Endothelial cell of umbilical vein (primary cell): ENCODE results near the gene SUGCT.

Experiments
- CTCF ChIP-seq, 2 donors: IDR thresholded peaks; 1 replicate in 1 of 2; 2 replicates in 1 of 2; pipeline ENCODE4 v1.5.1; 2011; ENCODE audit warnings: low read length in 2 of 2, mild to moderate bottlenecking in 2 of 2, moderate library complexity in 2 of 2, control low read depth in 1 of 2, inconsistent platforms in 1 of 2, low read depth in 1 of 2; ENCODE audit not compliant: insufficient read depth in 1 of 2; ENCODE audit errors: extremely low read depth in 1 of 2
- EZH2 ChIP-seq: IDR thresholded peaks from 2 replicates; pipeline ENCODE4 v1.6.1; 2012; ENCODE audit warnings: borderline replicate concordance, low read depth, mild to moderate bottlenecking, moderate library complexity, low read length, inconsistent platforms; ENCODE audit not compliant: severe bottlenecking
- FOS ChIP-seq: IDR thresholded peaks from 2 replicates; pipeline ENCODE4 v1.6.1; 2011; ENCODE audit warnings: mild to moderate bottlenecking, low read length, moderate library complexity, borderline replicate concordance; ENCODE audit not compliant: insufficient read depth
- JUN ChIP-seq: IDR thresholded peaks from 2 replicates; pipeline ENCODE4 v1.6.1; 2011; ENCODE audit warnings: borderline replicate concordance, low read depth; ENCODE audit not compliant: insufficient read length, insufficient read depth
- MAX ChIP-seq: IDR thresholded peaks from 2 replicates; pipeline ENCODE4 v1.6.1; 2011; ENCODE audit not compliant: insufficient read depth, insufficient read length
- POLR2A ChIP-seq: IDR thresholded peaks from 2 replicates; pipeline ENCODE4 v1.6.1; 2012; ENCODE audit warnings: low read depth, mild to moderate bottlenecking, control low read depth, low read length
- POLR2AphosphoS5 ChIP-seq: IDR thresholded peaks from 2 replicates; pipeline ENCODE4 v1.6.1; 2012; ENCODE audit warnings: low read depth, mild to moderate bottlenecking, control low read depth, low read length, moderate library complexity; ENCODE audit not compliant: insufficient read depth

DNA sequence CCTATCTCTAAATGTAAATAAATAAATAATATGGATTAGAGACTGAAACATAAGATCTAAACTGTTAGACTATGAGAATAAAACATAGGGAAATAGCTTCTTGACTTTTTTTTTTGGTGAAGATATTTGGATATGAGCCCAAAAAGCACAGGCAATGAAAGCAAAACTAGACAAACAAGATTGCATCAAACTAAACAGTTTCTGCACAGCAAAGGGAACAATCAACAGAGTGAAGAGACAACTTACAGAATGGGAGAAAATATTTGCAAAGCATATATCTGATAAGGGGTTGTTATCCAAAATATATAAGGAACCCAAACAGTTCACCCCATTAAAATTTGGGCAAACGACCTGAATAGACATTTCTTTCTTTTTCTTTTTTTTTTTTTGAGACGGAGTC, 148.1 kb downstream of the SUGCT start:
- no peak for TF ChIP-seq EZH2
- no peak for TF ChIP-seq POLR2A
- TF ChIP-seq CTCF (IDR thresholded peaks at IDR 0.05; ENCODE audit: extremely low read depth in 1 of 2, insufficient read depth in 1 of 2, low read depth in 1 of 2, low read length in 2 of 2), result no peak
- no peak for TF ChIP-seq FOS
- TF ChIP-seq MAX, result no peak
- no peak for TF ChIP-seq POLR2AphosphoS5
- TF ChIP-seq JUN, result no peak
